NAMALWA (cell line): ENCODE data around the gene SYMPK.
"Not testable (repeated sequence)": the region's sequence is repeated elsewhere in the genome, so short reads cannot be mapped to it uniquely, and the experiment has no call there.

Source experiments
- DNase-seq: peaks from one replicate; pipeline ENCODE4 v3.0.0-alpha.2; 2015; ENCODE audit warnings: low spot score

Gene SYMPK

GRCh38 chr19:45804140-45804958 is 58.6 kb downstream of the SYMPK start:
- no peak for DNase-seq

GRCh38 chr19:45801603-45802175 is 61.3 kb downstream of the SYMPK start:
- no peak for DNase-seq

- DNase-seq, result peak; percentile 43
Observed at GRCh38 chr19:45800070-45800553, 62.8 kb downstream of the SYMPK start.

DNA sequence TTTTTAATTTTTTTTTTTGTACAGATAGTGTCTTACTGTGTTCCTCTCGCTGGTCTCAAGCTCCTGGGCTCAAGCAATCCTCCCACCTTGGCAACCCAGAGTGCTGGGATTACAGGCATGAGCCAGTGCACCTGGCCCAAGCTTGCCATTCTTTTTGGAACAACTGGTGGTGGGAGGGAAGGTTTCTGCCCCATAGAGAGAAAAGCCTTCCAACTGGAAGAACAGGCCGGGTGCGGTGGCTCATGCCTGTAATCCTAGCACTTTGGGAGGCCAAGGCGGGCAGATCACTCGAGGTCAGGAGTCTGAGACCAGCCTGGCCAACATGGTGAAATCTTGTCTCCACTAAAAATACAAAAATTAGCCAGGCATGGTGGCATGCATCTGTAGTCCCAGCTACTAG is 63.4 kb downstream of the SYMPK start:
- DNase-seq, result not testable (repeated sequence)

- DNase-seq, result peak; percentile 91
Observed at GRCh38 chr19:45798995-45799517, 63.9 kb downstream of the SYMPK start.

GRCh38 chr19:45794627-45795026 is 68.3 kb downstream of the SYMPK start:
- no peak for DNase-seq

DNA sequence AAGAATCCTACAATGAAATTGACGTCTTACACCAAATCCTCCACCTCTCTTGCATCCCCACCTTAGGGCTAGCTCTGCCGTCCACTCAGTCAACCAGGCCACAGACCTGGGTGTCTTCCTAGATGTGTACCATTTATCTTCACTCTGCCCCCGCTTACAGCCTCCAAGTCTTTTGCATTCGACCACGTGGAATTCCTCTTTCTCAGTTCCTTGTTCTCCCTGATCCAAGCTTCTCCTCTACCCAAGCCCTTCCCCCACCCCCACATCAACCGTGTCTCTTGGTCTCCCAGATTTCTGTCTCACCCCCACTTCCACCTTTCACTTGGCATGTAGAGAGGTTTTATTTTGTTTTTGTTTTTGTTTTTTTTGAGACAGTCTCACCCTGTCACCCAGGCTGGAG is 69.1 kb downstream of the SYMPK start:
- no peak for DNase-seq

- peak; percentile 17 for DNase-seq
Observed at GRCh38 chr19:45793178-45793564, 69.8 kb downstream of the SYMPK start.

- peak; percentile 98 for DNase-seq
Observed at GRCh38 chr19:45792470-45793177, 70.3 kb downstream of the SYMPK start, which contains the start of gene DMWD. DMWD (minus strand) TSS chr19:45792845; CDS start chr19:45792756, 89 bp downstream.

DNA sequence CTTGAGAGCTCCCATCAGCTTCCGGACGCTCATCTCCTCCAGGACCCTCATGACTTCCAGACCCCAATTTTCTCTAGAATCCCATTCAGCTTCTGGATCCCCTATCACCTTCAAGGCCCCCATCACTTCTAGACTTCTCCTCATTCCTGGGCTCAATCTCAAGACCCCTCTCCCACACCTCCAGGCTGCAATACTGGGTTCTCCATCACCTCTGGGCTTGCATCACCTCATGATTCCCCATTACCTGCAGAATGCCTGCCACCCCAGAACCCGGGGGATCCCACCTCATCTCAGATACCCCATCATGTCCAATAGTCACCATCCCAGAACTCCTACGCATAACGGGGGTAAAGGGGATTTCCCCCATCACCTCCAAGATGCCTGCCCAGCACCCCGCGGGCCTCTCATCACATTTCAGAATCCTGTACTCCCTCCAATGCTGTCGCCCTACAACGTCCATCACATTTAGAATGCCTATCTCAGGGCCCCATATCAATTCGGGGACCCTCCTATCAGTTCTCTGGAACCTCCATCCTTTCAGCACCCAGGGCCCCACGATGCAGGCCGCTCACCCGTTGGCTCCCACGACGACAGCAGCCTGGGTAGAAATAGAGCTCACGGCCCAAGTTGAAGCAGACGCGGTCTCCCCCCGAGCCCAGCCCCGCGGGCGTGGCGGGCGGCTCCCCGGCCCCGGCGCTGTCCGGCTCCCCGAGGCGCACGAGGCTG is 71.0 kb downstream of the SYMPK start:
- peak; percentile 36 for DNase-seq

GRCh38 chr19:45790942-45791341 is 72.0 kb downstream of the SYMPK start:
- no peak for DNase-seq

GRCh38 chr19:45789035-45789786 is 73.7 kb downstream of the SYMPK start:
- no peak for DNase-seq

DNA sequence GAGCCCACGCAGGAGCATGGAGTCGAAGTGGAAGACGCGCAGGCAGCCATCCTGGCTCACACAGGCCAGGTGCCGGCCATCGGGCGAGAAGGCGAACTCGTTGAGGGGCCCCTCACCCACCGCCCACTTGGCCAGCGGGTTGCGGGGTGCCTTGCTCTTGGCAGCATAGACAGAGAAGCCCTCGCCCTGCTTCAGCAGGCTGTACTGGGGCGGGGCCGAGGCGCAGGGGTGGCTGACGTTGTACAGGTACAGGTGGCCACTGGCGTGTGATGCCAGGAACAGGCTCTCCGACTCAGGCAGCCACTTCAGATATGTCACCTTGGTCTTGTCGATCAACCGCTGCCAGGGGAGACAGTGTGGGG is 76.4 kb downstream of the SYMPK start:
- DNase-seq, result no peak

DNA sequence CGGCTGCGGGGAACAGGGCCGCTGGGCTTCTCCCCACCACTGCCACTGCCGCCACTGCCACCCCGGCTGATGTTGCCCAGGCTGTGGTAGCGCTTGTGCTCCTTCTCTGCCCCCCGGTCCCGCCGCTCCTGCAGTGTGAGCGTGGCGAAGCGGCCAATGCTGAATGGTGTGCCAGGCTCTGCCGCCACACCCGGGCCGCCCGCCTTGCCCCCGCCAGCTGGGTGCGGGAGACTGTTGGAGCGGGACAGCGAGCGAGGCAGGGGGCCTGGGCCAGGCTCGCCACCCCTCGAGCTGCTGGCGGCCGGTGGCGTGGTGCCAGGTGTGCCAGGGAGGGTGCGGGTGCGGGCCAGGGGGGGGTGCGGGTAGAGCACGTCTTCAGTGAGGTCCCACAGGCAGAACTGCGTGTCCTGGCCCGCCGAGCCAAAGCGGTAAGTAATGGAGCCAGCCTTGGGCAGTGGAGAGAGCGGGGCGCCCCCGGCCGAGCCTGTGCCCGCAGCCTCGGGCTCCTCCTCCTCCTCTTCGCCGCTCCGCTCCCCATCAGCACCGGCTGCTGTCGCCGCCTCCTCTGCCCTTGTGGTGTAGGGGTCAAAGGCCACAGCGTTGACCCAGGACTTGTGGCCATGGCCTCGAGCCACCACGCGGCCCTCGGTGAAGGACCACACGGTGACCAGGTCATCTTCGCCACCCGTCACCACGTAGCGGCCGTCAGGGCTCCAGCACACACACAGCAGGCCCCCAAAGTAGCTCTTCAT is 77.0 kb downstream of the SYMPK start:
- no peak for DNase-seq

DNA sequence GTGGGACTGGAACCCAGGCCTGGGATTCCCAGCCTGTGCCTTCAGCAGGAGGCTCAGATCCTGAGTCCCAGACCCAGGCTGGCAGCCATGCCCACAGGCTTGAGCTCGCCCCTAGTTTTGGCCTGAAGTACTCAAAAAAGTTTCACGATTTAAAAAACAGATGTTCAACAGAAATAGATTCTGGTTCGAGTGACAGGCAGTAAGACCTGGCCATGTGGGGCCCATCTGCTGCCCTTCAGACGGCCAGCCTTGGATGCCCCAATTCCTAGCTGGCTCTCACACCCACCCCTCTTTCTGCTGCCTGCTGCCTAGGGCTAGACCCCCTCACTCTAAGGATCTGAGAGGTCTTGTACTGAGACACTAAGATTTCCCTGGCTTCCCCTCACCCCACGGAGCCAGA is 77.8 kb downstream of the SYMPK start:
- no peak for DNase-seq

- DNase-seq, result no peak
Observed at GRCh38 chr19:45784096-45784495, 78.9 kb downstream of the SYMPK start.

DNA sequence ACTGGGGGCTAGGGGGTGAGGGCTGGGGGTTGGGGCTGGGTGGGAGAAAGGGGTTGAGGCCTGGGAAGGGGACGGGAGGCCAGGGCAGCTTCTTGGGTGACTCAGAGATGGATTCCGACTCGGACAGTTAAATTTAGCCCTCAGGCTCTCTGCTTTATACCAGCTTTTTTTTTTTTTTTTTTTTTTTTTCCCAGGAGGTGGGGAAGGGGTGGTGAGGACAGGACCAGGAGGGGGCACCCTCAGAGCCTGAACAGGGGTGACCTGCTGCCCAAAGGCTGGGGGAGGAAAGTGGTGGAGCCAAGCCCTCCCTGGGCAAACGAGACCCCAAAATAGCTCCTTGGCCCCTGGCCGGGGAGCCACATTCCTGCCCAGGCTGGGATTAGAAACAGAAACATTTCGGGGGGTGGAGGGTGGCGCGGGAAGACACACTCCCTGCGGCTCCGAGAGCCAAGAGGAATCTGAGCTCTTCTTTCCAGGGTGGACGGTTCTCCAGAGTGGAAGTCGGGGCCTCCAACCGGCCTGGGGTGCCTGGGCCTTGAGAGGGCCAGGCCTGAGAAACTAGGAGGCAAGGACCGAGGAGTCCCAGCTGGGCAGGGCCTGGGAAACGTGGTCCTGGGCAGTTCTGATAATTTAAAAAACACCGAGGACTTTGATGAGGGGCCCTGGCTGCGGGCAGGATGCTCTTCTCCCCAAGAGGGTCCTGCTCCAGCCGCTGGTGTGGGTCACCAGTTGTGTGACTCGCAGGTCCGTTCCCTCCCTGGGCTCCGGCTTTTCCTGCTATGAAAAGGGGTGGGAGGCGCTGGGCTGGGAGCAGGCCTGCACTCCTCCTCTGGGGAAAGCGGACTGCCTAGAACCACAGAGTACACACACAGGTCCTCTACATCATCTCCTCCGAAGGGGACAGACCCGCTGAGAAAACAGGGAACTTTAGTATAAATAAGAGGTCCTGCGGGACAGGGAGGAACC is 79.8 kb downstream of the SYMPK start:
- no peak for DNase-seq

GRCh38 chr19:45782162-45782691 is 80.7 kb downstream of the SYMPK start, which contains the start of gene DMPK:
DMPK (minus strand) TSS chr19:45782490; CDS start chr19:45782352, 138 bp downstream.
- no peak for DNase-seq
